Fibroblast of skin of back (primary cell): ENCODE data around the gene CNTNAP2.

Experiments
- DNase-seq: peaks from one replicate; pipeline ENCODE4 v3.0.0-alpha.2; 2013

CNTNAP2 gene

DNA sequence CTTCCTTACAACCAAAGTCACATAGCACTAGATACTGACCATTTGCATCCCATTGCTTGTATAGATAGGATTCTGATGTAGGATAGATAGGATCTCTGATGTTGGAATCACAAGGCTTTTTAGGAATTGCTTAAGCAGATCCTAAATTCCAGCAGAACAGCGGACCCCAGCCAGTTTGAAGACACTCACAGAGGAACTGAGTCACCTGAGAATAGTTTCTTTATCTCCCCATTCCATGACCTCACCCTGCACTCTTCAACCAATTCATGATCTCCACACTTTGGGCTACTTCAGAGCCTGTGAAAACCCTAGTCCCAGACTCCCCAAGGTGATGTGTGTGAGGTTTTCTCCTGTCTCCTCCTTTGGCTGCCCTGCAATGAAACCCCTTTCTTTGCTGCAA is 179.4 kb downstream of the CNTNAP2 start:
- no peak for DNase-seq

DNA sequence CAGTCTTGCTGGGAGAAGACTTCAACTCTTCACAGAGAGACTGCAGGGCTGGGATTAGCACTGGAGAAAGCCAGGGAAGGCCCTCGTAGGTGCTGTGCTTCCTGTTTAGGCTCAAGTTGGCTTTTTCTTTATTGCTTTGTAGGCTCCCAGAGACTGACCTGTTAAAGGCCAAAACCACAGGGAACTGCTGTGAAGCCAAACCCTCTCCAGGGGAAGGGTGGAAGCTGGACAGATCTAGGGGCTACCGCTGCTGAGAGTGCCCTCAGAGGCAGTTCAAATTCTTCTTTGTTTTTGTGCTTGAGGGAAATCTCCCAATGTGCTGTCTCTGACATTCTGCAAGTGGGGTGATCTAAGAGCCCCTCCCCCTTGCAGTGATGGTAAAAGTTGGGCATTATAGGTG is 198.4 kb downstream of the CNTNAP2 start:
- no peak for DNase-seq

DNA sequence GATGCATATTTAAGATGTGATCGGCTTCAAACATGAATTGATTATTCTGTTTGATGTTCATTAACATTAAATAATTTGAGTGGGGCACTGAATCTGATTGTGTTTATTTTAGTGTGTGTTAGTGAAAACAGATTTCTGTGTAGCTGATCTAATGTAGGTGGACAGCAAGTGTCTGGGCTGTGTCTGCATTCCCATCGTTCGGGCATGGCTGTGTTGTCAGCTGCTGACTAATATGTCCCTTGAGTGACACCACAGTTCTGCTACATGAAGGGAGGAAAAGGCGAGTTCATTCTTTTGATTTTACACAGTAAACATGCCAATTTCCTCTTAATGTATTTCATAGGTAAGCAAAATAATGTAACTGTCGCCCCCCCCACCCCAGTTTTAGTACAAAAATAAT is 203.0 kb downstream of the CNTNAP2 start:
- DNase-seq = no peak

DNA sequence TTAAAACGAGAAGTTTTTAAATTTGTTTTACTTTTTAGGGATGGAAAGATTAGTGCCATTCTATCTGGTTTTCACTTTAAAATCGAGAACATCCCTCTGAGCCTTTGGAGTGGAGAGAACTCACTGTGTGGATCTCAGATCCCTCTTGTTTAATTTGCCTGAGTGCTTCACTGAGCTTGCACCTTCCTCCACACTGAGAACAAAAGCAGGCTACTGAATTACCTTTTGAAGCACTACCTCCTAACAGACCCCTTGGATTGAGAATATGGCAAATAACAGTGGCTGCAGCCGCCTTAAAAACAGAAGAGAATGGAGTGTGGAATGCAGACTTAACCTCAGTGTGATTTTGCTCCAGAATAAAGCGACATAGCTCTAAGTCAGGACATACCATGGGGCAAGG is 204.7 kb downstream of the CNTNAP2 start:
- DNase-seq = no peak

DNA sequence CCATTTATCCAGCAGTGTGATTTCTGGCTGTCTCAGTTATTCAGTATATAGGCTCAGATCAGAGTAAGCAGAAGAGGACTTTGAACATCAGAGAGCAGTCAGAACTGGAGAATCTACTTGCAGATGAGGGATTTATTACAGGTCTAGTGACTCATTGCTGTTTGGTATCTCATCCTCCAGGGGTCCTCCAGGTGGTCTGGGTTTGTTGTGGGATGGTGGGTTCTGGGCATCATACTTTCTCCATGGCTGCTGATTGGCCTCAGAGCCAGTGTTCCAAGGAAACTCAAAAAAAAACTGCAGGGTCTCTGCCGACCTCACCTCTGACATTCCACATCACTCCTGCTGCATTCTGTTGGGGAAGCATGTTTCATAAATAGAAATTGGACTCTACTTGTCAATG is 214.8 kb downstream of the CNTNAP2 start:
- DNase-seq = no peak

DNA sequence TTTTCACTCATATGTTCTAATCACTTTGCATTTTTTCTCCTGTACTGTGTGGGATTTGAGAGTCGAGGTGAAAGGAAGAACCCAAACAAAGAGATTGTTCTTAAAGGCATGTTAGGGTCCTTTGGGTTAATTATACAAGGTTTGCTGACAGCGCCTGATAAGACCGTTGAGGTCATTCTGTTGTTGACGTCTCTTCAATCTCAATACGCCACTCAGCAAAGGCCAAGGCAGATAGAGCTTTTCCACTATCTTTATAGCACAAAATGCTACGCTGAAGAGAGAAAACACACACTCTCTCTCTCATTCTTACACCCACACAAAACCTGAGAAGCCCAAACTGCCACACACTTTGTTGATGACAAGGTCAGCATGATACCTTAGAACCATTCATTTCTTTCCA is 228.7 kb downstream of the CNTNAP2 start:
- DNase-seq = no peak

DNA sequence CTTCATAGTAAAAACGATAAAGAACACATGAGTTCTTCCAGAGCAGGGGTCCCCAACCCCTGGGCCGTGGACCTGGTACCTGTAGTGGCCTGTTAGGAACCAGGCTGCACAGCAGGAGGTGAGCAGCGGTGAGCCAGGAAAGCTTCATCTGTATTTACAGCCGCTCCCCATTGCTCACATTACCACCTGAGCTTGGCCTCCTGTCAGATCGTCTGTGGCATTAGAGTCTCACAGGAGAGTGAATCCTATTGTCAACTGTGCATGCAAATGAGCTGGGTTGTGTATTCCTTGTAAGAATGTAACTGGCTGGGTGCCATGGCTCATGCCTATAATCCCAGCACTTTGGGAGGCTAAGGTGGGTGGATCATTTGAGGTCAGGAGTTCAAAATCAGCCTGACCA is 229.5 kb downstream of the CNTNAP2 start:
- DNase-seq = no peak

DNA sequence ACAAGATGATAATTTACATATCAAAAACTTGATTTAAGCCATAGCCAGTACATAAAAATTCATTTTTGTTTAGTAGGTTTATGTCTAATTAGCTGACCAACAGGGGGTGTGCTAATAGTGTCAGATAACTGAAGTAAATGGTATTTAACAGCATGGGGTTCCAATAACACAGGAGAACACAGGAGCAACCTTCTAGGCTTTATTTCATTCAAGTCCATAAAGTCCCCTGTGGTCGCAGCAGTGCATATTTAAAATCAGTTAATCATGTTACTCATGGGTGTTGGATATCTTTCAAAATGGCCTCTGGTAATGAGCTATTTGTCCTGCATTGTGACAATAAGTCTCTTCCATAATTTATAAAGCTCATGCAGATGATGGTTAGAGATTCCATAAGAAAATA is 238.6 kb downstream of the CNTNAP2 start:
- DNase-seq = no peak

DNA sequence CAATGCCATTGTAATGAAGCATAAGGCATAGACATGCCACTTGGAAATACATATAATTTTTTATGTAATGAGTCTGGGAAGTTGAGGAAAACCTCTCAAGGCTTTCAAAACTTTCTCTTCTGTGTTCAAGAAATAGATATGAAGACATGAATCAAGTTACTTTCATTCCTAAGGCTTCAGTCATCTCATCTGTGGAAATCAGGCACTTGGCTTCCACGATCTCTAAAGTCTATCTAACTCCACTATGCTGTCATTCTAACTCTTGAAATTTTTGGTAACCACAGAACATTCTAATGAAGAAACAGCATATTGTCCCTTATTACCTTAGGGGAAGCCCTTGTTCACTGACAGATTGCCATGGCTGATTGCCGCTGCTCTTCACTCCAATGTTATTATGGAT is 242.6 kb downstream of the CNTNAP2 start:
- DNase-seq = peak; percentile 10

DNA sequence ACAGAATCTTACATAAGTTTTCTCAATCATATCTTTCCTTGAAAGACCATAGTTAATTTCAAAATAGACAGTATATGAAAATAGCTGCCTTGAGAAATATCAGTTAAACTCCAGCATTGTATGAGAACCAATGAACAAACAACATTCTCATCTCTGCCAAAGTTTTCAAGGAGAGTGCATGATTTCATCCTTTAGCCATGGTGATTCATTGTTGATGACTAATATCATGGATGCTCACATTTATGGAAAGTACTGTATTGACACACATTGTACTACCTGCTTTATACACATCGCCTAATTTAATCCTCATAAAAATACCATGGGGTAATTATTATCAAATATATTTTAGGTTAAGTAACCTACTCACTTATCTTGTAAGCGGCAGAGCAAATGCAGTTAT is 250.3 kb downstream of the CNTNAP2 start:
- peak; percentile 69 for DNase-seq

DNA sequence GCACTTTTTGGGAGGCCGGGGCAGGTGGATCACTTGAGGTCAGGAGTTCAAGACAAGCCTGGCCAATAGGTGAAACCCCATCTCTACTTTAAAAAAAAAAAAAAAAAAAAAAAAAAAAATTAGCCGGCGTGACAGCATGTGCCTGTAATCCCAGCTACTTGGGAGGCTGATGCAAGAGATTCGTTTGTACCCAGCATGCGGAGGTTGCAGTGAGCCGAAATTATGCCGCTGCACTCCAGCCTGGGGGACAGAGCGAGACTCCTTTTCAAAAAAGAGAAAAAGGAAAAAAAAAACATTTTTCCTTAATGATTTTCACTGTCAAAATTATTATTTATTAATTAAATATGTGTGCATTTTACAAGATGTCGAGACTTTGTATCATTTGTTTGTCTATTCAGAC is 253.6 kb downstream of the CNTNAP2 start:
- no peak for DNase-seq

DNA sequence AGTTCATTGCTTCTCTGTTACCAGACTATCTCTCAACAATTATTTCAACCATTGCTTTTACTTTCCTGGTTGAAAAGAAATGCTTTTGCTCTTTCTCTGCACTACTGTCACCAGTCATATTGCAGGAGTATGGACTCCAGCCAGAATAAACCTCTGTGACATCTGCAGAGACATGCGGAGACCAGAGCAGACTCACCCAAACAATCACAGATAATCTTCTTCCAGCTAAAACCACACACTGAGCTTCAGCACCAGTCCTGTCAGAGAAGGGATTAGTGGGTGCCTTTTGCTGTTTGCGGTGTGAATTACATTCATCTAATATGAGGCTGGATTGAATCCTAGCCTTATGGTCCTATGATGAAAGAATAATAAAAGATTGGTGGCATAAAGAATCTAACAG is 258.6 kb downstream of the CNTNAP2 start:
- DNase-seq = peak; percentile 58

DNA sequence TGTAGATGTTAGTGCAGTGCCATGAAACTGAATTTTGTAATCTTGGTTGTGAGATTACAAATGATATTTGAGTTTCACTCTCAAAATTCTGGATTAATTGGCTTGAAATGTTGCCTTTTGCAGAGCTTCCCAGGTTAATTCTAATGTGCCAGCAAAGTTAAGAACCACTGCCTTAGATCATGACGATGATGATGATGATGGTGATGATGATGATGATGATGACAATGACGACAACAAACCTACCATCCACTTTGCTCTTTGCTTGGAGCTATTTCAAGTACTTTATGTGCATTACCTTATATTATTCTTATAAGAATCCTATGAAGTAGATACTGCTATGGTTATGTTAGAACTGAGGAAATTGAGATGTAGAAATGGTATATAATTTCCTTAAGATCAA is 261.6 kb downstream of the CNTNAP2 start:
- no peak for DNase-seq

DNA sequence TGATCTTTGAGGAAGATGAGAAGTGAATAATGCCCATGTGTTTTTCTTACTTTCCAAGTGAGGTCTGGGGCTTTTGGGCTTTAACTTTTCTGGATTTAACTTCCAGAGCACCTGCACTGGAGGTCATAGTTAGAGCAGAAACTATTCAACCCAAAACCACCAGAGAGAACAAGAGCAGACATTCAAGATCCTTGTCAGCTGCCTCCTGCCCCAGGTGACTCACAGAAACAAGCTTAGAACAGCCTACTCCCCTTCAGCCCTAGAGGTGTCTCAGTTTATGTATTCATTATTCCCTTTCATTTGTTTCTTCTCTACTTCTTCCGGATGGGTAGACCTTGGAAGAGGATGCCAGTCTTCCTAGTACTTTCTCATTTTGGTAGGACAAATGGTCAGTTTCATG is 270.5 kb downstream of the CNTNAP2 start:
- DNase-seq = no peak

DNA sequence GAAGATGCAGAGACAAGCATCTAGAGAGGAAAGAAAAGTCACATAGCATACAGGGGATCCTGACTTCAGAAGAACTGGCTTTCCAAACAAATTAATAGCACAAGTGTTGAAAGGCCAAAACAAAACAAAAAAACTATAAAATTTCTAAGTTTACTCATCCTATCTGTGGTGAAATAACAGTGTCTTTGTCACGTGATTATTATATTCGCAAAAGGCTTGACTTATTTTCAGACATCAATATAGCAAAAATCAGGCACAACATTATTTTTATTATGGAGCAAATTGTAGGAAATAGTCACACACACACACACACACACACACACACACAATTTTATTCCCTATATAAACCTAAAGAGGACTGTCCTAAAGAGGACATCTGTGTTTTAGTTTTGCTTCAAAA is 272.3 kb downstream of the CNTNAP2 start:
- DNase-seq = no peak

DNA sequence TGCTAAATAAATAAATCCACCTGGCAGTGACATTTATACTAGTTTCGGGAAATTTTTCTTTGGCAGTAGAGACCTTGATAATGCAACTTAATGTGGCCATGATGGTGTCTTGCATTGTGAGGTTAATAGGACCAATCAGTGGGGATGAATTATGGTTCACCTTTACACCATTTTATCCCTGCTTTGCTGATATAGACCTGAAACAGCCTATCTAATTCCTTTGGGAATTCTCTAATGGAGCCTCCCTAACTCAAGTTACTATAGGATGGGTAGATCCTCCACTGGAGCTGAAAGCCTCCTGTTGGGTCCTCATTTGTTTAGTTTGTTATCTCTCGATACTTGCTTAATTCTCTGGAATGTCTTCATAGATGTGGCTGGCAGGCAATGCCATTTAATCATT is 276.7 kb downstream of the CNTNAP2 start:
- DNase-seq = no peak

DNA sequence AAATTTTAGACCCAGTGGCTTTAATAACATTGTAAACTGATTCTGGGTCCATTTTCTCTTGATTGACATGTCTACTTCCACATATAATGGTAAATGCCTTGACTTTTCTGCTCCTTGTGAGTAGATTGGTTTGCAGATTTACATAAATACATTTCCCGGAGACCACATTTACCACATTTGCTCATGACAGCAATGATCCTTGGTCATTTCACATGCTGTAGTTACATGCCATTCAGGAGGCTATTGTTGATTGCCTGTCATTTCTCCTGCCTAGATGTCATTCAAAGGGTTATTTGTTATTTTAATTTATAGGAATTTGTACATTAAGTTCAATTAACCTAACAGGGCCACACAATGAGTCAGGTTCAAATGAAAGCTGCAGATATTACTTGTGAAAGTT is 280.5 kb downstream of the CNTNAP2 start:
- DNase-seq = no peak

DNA sequence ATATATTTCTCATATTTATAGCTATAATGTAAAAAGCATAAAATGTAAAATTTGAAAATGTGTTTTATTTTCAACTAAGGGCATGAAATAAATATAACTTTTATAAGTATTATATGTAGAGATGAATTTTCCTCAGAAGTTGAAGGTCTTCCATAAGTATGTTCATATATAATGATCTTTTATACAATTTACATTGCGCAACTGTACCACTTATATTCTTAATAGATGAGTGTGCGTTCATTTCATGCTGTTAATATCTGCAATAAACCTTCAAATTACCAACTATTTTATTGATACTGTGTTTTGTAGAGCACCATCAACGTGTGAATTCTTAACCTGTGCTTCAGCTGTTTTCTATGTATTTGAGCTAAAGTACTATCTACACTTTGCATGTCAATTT is 285.3 kb downstream of the CNTNAP2 start:
- no peak for DNase-seq

DNA sequence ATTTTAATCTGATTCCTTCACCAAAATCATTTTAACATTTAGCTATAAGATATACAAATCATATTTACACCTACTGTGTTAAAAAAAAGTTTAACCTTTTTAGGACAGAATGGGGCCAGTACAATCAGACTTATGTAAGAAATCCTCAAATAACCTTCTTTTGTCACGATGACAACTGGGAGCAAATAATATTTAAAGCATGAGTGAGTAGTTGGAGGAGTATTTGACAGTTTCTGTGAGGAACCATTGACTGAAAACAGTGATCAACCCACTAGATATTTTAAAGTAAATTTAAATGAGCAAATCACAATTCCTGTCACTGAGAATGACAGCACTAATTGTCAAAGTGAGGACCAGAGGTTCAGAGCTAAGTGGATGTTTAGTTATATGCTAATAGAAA is 289.1 kb downstream of the CNTNAP2 start:
- DNase-seq = no peak

DNA sequence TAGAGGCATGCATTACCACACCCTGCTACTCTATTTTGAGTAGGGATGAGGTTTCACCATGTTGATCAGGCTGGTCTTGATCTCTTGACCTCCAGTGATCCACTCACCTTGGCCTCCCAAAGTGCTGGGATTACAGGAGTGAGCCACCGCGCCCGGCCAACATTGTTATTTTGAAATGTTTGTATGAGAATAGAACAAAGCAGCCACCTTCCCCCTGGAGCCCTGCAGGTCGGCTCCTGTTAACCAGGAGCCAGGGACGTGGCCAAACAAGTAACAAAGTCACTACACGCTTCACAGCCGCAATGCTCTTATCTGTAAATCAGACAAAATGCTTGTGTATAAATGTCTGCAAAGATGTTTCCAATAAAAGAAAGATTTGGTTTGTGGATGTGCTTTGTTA is 295.4 kb downstream of the CNTNAP2 start:
- no peak for DNase-seq

DNA sequence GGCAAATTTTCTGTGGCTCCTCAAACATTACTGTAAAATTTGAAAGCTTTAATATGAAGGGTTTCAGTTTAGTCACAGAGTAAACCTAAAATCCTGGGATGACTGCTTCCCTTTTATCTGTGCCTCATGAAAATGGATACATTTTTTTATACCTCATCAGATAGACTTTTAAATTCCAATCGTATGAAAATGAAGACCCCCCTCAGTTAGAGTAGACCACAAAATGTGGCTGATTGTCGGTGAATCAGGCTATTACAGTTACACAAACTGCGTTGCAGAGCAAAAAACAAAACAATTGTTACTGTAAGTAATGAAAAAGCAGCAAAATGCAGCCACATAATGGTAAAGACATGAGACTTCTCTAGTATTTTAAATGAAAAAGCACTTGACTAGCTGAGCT is 296.2 kb downstream of the CNTNAP2 start:
- peak; percentile 47 for DNase-seq

DNA sequence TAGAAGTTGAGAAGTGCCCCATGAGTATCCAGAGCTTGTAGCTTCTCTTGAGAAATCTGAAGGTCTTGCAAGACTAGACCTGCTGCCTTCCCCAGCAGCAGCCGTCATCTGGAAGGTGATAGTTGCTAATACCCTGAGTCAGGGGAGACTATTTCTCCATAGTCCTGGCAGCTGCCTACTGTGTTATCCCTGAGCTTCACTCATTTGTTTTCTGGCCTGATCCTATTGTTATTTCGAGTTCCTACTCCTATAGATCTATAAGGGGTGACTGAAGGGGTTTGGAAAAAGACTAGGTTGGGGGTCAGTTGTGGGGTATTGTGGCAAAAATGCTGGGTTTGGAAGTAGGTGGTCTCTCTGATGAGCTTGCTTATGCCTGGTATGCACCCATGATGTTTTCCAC is 297.8 kb downstream of the CNTNAP2 start:
- no peak for DNase-seq

DNA sequence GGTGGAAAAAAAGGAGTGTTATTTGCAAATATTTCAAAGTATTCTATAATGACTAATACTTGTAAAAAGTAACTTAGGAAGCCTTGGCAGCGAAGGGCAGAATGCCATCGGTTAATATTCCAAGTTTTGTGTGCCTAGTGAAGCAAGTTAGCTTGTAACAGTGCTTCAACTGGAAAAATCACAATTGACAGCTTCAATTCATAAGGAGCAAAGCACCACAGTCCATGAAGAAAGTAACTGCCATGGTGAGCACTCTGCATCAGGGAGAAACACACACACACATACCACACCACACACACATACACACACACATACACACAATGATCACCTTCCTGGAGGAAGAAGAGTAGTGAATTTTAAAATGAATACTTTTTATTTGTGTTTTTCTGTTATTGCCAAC is 298.3 kb downstream of the CNTNAP2 start:
- no peak for DNase-seq

DNA sequence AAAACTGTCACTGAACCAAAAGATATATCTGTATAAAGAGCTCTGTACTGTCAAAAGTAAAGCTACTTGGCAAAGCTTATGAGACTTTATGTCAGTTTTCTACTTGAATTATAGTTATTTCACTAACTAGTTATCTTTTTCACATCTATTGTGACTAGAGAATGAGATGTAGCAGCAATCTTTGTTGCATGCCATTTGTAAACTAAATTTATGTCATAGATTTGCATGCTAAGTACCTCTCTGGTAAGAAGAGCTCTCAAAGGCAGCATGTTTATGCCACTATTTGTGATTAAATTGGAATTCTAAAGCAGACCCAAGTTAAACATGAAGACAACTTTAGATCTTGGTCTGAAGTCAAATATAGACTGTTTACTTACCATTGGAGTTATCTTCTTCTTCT is 300.6 kb downstream of the CNTNAP2 start:
- no peak for DNase-seq

DNA sequence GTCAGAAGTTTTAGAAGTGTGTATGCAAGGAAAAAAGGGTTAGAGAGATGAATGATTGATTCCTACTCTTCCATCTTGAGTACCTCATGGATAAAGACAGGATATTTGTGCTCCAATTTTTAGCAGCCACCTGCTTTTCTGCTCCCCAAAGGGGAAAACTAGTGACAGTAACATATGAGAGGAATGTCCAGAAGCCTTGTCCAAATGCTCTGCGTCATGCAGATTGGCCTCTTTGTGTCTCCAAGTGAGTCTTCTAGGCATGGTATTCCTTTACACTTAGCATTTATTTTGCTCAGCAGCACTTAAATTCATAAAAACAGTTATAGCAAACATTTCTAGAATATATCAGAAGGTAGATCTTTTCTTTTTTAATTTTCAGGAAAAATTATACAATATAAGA is 306.8 kb downstream of the CNTNAP2 start:
- DNase-seq = no peak

DNA sequence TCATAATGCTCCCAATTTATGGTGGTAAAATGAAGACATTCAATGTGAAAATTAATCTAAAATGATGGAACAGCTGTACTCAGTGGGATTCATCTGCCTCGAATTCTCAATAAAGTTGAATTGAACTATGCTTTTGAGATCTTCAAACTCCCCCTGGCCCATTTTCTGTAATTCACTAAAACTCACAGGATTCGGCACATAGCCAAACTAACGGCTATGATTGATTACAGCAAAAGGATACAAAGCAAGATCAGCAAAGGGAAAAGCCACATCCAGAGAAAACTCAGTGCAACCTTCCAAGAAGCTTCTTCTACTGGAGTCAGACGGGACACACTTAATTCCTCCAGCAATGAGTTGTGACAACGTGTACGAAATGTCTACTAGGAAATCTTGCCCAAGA is 307.5 kb downstream of the CNTNAP2 start:
- no peak for DNase-seq
